ENCODE measurements around the gene PDLIM7. TPM values are rescaled to one million over a fixed set of nuclear protein-coding genes. Genes with fewer than 3 reads are reported as not detected.

Gene PDLIM7
- polyA plus RNA-seq, 1 donor from 2014 or later: 21.0 TPM

DNA sequence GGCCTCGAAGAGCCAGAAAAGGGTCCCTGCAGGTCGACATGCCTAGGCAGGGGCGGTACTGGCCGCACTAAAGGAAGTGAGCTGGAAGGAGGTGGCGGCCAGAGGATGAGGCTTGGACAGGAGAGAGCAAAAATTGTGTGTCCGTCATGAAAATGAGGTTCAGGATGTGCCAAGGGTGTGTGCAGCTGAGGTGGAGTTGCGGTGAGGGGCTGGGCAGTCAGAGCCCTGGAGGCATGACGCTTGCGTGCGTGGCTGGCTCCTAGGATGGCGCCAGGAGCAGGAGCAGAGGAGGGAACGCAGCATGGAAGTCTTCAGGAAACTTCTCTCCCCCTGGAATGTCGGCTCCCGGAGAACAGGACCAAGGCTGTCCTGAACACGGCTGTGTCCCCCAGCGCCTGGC lies 5.5 kb upstream of the PDLIM7 start:
- Histone ChIP-seq H3K27ac (ENCODE audit: low read length) (no peak overlapping the region), H3K4me2 (ENCODE audit: low read length) (no peak overlapping the region), H2AFZ (ENCODE audit: low read depth, low read length) (no peak overlapping the region), H3K4me3 (ENCODE audit: low read length) (no peak overlapping the region), H3K9me2 (ENCODE audit: insufficient read depth, low read length) (no peaks in the 10 kb centered on the region), H3F3A (ENCODE audit: insufficient read depth, low read length, poor library complexity, severe bottlenecking) (no peaks in the 10 kb centered on the region), H3K9me3 (ENCODE audit: low read length) (no peaks in the 10 kb centered on the region), H3K27me3 (ENCODE audit: insufficient read depth, low read depth, low read length) (peaks cover 6% of the 10 kb centered on the region), H4K20me1 (ENCODE audit: insufficient read depth) (no peaks in the 10 kb centered on the region), H3K79me2 (replicated peaks; ENCODE audit: insufficient read depth, low read length) (no peaks in the 10 kb centered on the region), H3K36me3 (ENCODE audit: insufficient read depth, low read length) (no peaks in the 10 kb centered on the region), H3K9ac (ENCODE audit: low read length) (no peak overlapping the region)
- no peak for TF ChIP-seq REST (IDR thresholded peaks at IDR 0.05; ENCODE audit: borderline replicate concordance)
- TF ChIP-seq MXI1 (conservative IDR thresholded peaks at IDR 0.05; ENCODE audit: poor library complexity, severe bottlenecking): no peak
- TF ChIP-seq TAF1 (IDR thresholded peaks at IDR 0.05; ENCODE audit: low read depth): no peak
- TF ChIP-seq POLR2AphosphoS5 (IDR thresholded peaks at IDR 0.05): no peak
- TF ChIP-seq EZH2 (IDR thresholded peaks at IDR 0.05; ENCODE audit: borderline replicate concordance, insufficient read depth, low read length, poor library complexity, severe bottlenecking): no peak
- TF ChIP-seq RAD21 (conservative IDR thresholded peaks at IDR 0.05): no peak
- TF ChIP-seq EP300 (conservative IDR thresholded peaks at IDR 0.05; ENCODE audit: poor library complexity, severe bottlenecking): no peak
- no peak for TF ChIP-seq SMC3 (conservative IDR thresholded peaks at IDR 0.05; ENCODE audit: poor library complexity)
- TF ChIP-seq, protein P1, sequence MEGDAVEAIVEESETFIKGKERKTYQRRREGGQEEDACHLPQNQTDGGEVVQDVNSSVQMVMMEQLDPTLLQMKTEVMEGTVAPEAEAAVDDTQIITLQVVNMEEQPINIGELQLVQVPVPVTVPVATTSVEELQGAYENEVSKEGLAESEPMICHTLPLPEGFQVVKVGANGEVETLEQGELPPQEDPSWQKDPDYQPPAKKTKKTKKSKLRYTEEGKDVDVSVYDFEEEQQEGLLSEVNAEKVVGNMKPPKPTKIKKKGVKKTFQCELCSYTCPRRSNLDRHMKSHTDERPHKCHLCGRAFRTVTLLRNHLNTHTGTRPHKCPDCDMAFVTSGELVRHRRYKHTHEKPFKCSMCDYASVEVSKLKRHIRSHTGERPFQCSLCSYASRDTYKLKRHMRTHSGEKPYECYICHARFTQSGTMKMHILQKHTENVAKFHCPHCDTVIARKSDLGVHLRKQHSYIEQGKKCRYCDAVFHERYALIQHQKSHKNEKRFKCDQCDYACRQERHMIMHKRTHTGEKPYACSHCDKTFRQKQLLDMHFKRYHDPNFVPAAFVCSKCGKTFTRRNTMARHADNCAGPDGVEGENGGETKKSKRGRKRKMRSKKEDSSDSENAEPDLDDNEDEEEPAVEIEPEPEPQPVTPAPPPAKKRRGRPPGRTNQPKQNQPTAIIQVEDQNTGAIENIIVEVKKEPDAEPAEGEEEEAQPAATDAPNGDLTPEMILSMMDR (IDR thresholded peaks at IDR 0.05; ENCODE audit: poor library complexity, severe bottlenecking): no peak

GRCh38 chr5:177501874-177502678 lies 4.7 kb upstream of the PDLIM7 start:
- Histone ChIP-seq H3F3A (ENCODE audit: insufficient read depth, low read length, poor library complexity, severe bottlenecking) (no peaks in the 10 kb centered on the region), H4K20me1 (ENCODE audit: insufficient read depth) (no peaks in the 10 kb centered on the region), H3K9me2 (ENCODE audit: insufficient read depth, low read length) (no peaks in the 10 kb centered on the region), H3K4me2 (ENCODE audit: low read length) (no peak overlapping the region), H3K79me2 (replicated peaks; ENCODE audit: insufficient read depth, low read length) (peaks cover 2% of the 10 kb centered on the region), H2AFZ (ENCODE audit: low read depth, low read length) (no peak overlapping the region), H3K9ac (ENCODE audit: low read length) (peak overlapping the region; percentile 40), H3K4me3 (ENCODE audit: low read length) (no peak overlapping the region), H3K36me3 (ENCODE audit: insufficient read depth, low read length) (no peaks in the 10 kb centered on the region), H3K9me3 (ENCODE audit: low read length) (no peaks in the 10 kb centered on the region), H3K27ac (ENCODE audit: low read length) (no peak overlapping the region), H3K27me3 (ENCODE audit: insufficient read depth, low read depth, low read length) (peaks cover 6% of the 10 kb centered on the region)
- TF ChIP-seq EZH2 (IDR thresholded peaks at IDR 0.05; ENCODE audit: borderline replicate concordance, insufficient read depth, low read length, poor library complexity, severe bottlenecking) (no peak), SMC3 (conservative IDR thresholded peaks at IDR 0.05; ENCODE audit: poor library complexity) (no peak), TAF1 (IDR thresholded peaks at IDR 0.05; ENCODE audit: low read depth) (no peak), POLR2AphosphoS5 (IDR thresholded peaks at IDR 0.05) (no peak), EP300 (conservative IDR thresholded peaks at IDR 0.05; ENCODE audit: poor library complexity, severe bottlenecking) (no peak), MXI1 (conservative IDR thresholded peaks at IDR 0.05; ENCODE audit: poor library complexity, severe bottlenecking) (no peak), REST (IDR thresholded peaks at IDR 0.05; ENCODE audit: borderline replicate concordance) (no peak), RAD21 (conservative IDR thresholded peaks at IDR 0.05) (no peak)
- TF ChIP-seq, protein P1 (IDR thresholded peaks at IDR 0.05; ENCODE audit: poor library complexity, severe bottlenecking): no peak

All from neural cell (in vitro differentiated cells).